Measurements from ENCODE around the gene TAS2R4. TPM values are rescaled to one million over a fixed set of nuclear protein-coding genes. Genes with fewer than 3 reads are reported as not detected.
"Not testable (repeated sequence)": the region's sequence is repeated elsewhere in the genome, so short reads cannot be mapped to it uniquely, and the experiment has no call there.

The TAS2R4 gene
- total RNA-seq, 4 donors from 2014 or later, result 1.9 to 5.6 (median 3.3) TPM; not detected in 1

- Histone ChIP-seq H3K4me3 (peak overlapping the region; percentile 61 to 91 (median 75)), H3K9me3 (no peaks in the 10 kb centered on the region), H3K4me1 (peaks cover 0 to 27% (median 3%) of the 10 kb centered on the region in 4 donors), H3K27me3 (no peaks in the 10 kb centered on the region), H3K36me3 (peaks cover 0 to 34% (median under 1%) of the 10 kb centered on the region in 3 donors), H3K27ac (peak overlapping the region; percentile 76 to 86 (median 80))
- DNase-seq, result no peak
- TF ChIP-seq CTCF (IDR thresholded peaks at IDR 0.05) (no peak), POLR2A (IDR thresholded peaks at IDR 0.05) (no peak)
These were observed 37.9 kb upstream of the TAS2R4 start for GRCh38 chr7:141738592-141739013.

GRCh38 chr7:141739250-141739649 is 37.2 kb upstream of the TAS2R4 start:
- DNase-seq, result no peak
- Histone ChIP-seq H3K4me3 (peak overlapping the region in 2 of 4 donors; percentile 61 to 87), H3K36me3 (peaks cover 2 to 41% (median 5%) of the 10 kb centered on the region in 3 donors), H3K9me3 (no peaks in the 10 kb centered on the region), H3K27me3 (no peaks in the 10 kb centered on the region), H3K4me1 (peaks cover 0 to 27% (median 3%) of the 10 kb centered on the region in 4 donors), H3K27ac (no peak overlapping the region)
- TF ChIP-seq POLR2A (IDR thresholded peaks at IDR 0.05) (no peak), CTCF (IDR thresholded peaks at IDR 0.05) (no peak)

- Histone ChIP-seq H3K27me3 (no peaks in the 10 kb centered on the region), H3K27ac (no peak overlapping the region), H3K36me3 (peaks cover 2 to 66% (median 5%) of the 10 kb centered on the region in 3 donors), H3K9me3 (no peaks in the 10 kb centered on the region), H3K4me3 (no peak overlapping the region), H3K4me1 (peaks cover 0 to 24% (median 3%) of the 10 kb centered on the region in 4 donors)
- DNase-seq, result no peak
- TF ChIP-seq CTCF (IDR thresholded peaks at IDR 0.05) (no peak), POLR2A (IDR thresholded peaks at IDR 0.05) (no peak)
These were observed 34.2 kb upstream of the TAS2R4 start for GRCh38 chr7:141742229-141742628.

- H3K36me3 ChIP-seq, result peaks cover 2 to 85% (median 5%) of the 10 kb centered on the region in 3 donors
- peaks cover 0 to 15% (median under 1%) of the 10 kb centered on the region in 4 donors for H3K4me1 ChIP-seq
- TF ChIP-seq CTCF (IDR thresholded peaks at IDR 0.05), result no peak
- no peak for TF ChIP-seq POLR2A (IDR thresholded peaks at IDR 0.05)
These were observed 32.3 kb upstream of the TAS2R4 start for GRCh38 chr7:141744131-141744530.

GRCh38 chr7:141748396-141748795 is 28.1 kb upstream of the TAS2R4 start:
- TF ChIP-seq POLR2A (IDR thresholded peaks at IDR 0.05) (no peak), CTCF (IDR thresholded peaks at IDR 0.05) (no peak)
- Histone ChIP-seq H3K27ac (no peak overlapping the region), H3K36me3 (peaks cover 9 to 95% (median 9%) of the 10 kb centered on the region in 3 donors), H3K27me3 (no peaks in the 10 kb centered on the region), H3K4me1 (no peaks in the 10 kb centered on the region), H3K9me3 (peaks cover 0 to 27% (median 0%) of the 10 kb centered on the region in 4 donors), H3K4me3 (no peak overlapping the region)
- DNase-seq, result no peak

More at GRCh38 chr7:141744131-141744530, 32.3 kb upstream of the TAS2R4 start:
- DNase-seq, result no peak
- H3K27me3 ChIP-seq, result no peaks in the 10 kb centered on the region
- no peak overlapping the region for H3K4me3 ChIP-seq
- H3K9me3 ChIP-seq, result no peaks in the 10 kb centered on the region
- no peak overlapping the region for H3K27ac ChIP-seq

GRCh38 chr7:141751904-141752303 is 24.6 kb upstream of the TAS2R4 start:
- not testable (repeated sequence) for H3K4me1 ChIP-seq, DNase-seq, H3K27me3 ChIP-seq, H3K27ac ChIP-seq, H3K4me3 ChIP-seq
- Histone ChIP-seq H3K36me3 (peaks cover 4 to 78% (median 7%) of the 10 kb centered on the region in 3 donors), H3K9me3 (peaks cover 0 to 27% (median 0%) of the 10 kb centered on the region in 4 donors)

Data from Peyer's patch (tissue), 4 donors.